GM19099 (cell line): ENCODE data around the gene CISH.

ENCODE experiments used
- POLR2A ChIP-seq: IDR thresholded peaks from 3 replicates; pipeline ENCODE4 v1.6.1; 2011; ENCODE audit warnings: low read depth; ENCODE audit not compliant: insufficient read length; ENCODE audit errors: extremely low read depth

CISH gene

GRCh38 chr3:50610992-50611463 lies 546 bp downstream of the CISH start:
- no peak for TF ChIP-seq POLR2A

- no peak for TF ChIP-seq POLR2A
These were observed 1.2 kb downstream of the CISH start for GRCh38 chr3:50610181-50610971.

- no peak for TF ChIP-seq POLR2A
These were observed 1.9 kb downstream of the CISH start for GRCh38 chr3:50609763-50610085.

- TF ChIP-seq POLR2A = no peak
These were observed 2.4 kb downstream of the CISH start for GRCh38 chr3:50609071-50609762.

- TF ChIP-seq POLR2A = no peak
These were observed 3.3 kb downstream of the CISH start for GRCh38 chr3:50608278-50608677.

- no peak for TF ChIP-seq POLR2A
These were observed 4.1 kb downstream of the CISH start for GRCh38 chr3:50607271-50608091.

GRCh38 chr3:50606596-50606995 lies 5.0 kb downstream of the CISH start:
- TF ChIP-seq POLR2A = no peak

GRCh38 chr3:50605901-50606326 lies 5.7 kb downstream of the CISH start:
- no peak for TF ChIP-seq POLR2A

GRCh38 chr3:50604628-50605588 lies 6.7 kb downstream of the CISH start:
- no peak for TF ChIP-seq POLR2A

GRCh38 chr3:50604110-50604621 lies 7.4 kb downstream of the CISH start:
- TF ChIP-seq POLR2A = no peak

- no peak for TF ChIP-seq POLR2A
These were observed 8.1 kb downstream of the CISH start for GRCh38 chr3:50603261-50604109.

GRCh38 chr3:50602595-50603191 lies 8.9 kb downstream of the CISH start:
- no peak for TF ChIP-seq POLR2A

GRCh38 chr3:50600841-50601591 lies 10.6 kb downstream of the CISH start:
- peak; percentile 39 for TF ChIP-seq POLR2A
